PFSK-1 (cell line): Measurements from ENCODE around the gene HES5.

Experiments
- FOXP2 ChIP-seq: optimal IDR thresholded peaks from 2 replicates; pipeline ENCODE3; 2011; ENCODE audit warnings: borderline replicate concordance, control low read depth, inconsistent platforms; ENCODE audit not compliant: insufficient read depth; ENCODE audit errors: extremely low read length, extremely low read depth
- POLR2AphosphoS5 ChIP-seq: IDR thresholded peaks from 2 replicates; pipeline ENCODE4 v1.6.1; 2012; ENCODE audit warnings: low read depth, mild to moderate bottlenecking, control low read depth, low read length, moderate library complexity
- REST ChIP-seq, 2 experiments: IDR thresholded peaks; 2 replicates each; pipeline versions ENCODE4 v1.6.1 to v1.8.0; 2011 to 2012; ENCODE audit warnings: low read depth in 2 of 2, low read length in 2 of 2, control low read depth in 1 of 2, inconsistent platforms in 1 of 2, mild to moderate bottlenecking in 1 of 2, moderate library complexity in 1 of 2; ENCODE audit not compliant: insufficient read depth in 1 of 2
- SIN3A ChIP-seq: IDR thresholded peaks from 2 replicates; pipeline ENCODE4 v1.6.1; 2012; ENCODE audit warnings: mild to moderate bottlenecking, low read length, moderate library complexity, borderline replicate concordance; ENCODE audit not compliant: insufficient read depth
- TAF1 ChIP-seq: IDR thresholded peaks from 2 replicates; pipeline ENCODE4 v1.6.1; 2012; ENCODE audit warnings: low read length, control low read depth, borderline replicate concordance; ENCODE audit not compliant: insufficient read depth

The HES5 gene

GRCh38 chr1:2512862-2513421, 17.1 kb downstream of the HES5 start:
- TF ChIP-seq REST (IDR thresholded peaks at IDR 0.05; ENCODE audit: insufficient read depth in 1 of 2, low read depth in 2 of 2, low read length in 2 of 2) = no peak
- no peak for TF ChIP-seq POLR2AphosphoS5
- TF ChIP-seq TAF1 = no peak
- no peak for TF ChIP-seq SIN3A
- no peak for TF ChIP-seq FOXP2

- TF ChIP-seq REST (IDR thresholded peaks at IDR 0.05; ENCODE audit: insufficient read depth in 1 of 2, low read depth in 2 of 2, low read length in 2 of 2) (no peak), POLR2AphosphoS5 (no peak), SIN3A (no peak), TAF1 (no peak), FOXP2 (no peak)
Observed at GRCh38 chr1:2510366-2511155, 19.5 kb downstream of the HES5 start.

- TF ChIP-seq REST (IDR thresholded peaks at IDR 0.05; ENCODE audit: insufficient read depth in 1 of 2, low read depth in 2 of 2, low read length in 2 of 2) (no peak), SIN3A (no peak), FOXP2 (no peak), TAF1 (no peak), POLR2AphosphoS5 (no peak)
Observed at GRCh38 chr1:2509589-2509988, 20.5 kb downstream of the HES5 start.

GRCh38 chr1:2508751-2509150, 21.3 kb downstream of the HES5 start:
- TF ChIP-seq SIN3A (no peak), FOXP2 (no peak), TAF1 (no peak), REST (IDR thresholded peaks at IDR 0.05; ENCODE audit: insufficient read depth in 1 of 2, low read depth in 2 of 2, low read length in 2 of 2) (no peak), POLR2AphosphoS5 (no peak)
